Smooth muscle cell (in vitro differentiated cells): ENCODE results near the gene TRAF1. TPM values are rescaled to one million over a fixed set of nuclear protein-coding genes. Genes with fewer than 3 reads are reported as not detected.

Experiments
- DNase-seq: peaks from one replicate; lab custom pipeline; 2025; ENCODE audit not compliant: unreplicated experiment; lab: John Stamatoyannopoulos, UW
- H2AFZ ChIP-seq: fragments of 200-600 bp; sonication (generic); 2 replicates; pipeline ENCODE4 v1.6.0; 2016; ENCODE audit warnings: antibody characterized with exemption, low read depth, mild to moderate bottlenecking
- H3F3A ChIP-seq: fragments of 200-600 bp; sonication (generic); 2 replicates; pipeline ENCODE4 v1.6.0; 2017; ENCODE audit warnings: antibody characterized with exemption, low read depth
- H3K27ac ChIP-seq: fragments of 200-600 bp; sonication (generic); 2 replicates; pipeline ENCODE4 v1.5.1; 2016; ENCODE audit warnings: low read depth, mild to moderate bottlenecking
- H3K27me3 ChIP-seq: fragments of 200-600 bp; sonication (generic); 2 replicates; pipeline ENCODE4 v1.6.1; 2016; ENCODE audit warnings: low read depth, mild to moderate bottlenecking
- H3K36me3 ChIP-seq: fragments of 200-600 bp; sonication (generic); 2 replicates; pipeline ENCODE4 v1.5.1; 2016; ENCODE audit warnings: low read depth
- H3K4me1 ChIP-seq: fragments of 200-600 bp; sonication (generic); 2 replicates; pipeline ENCODE4 v1.5.1; 2016; ENCODE audit warnings: low read depth
- H3K4me2 ChIP-seq: fragments of 200-600 bp; sonication (generic); 2 replicates; pipeline ENCODE4 v1.6.0; 2016; ENCODE audit warnings: mild to moderate bottlenecking
- H3K4me3 ChIP-seq: fragments of 200-600 bp; sonication (generic); 2 replicates; pipeline ENCODE4 v1.5.1; 2016; ENCODE audit warnings: mild to moderate bottlenecking
- H3K79me2 ChIP-seq: fragments of 200-600 bp; sonication (generic); 2 replicates; pipeline ENCODE4 v1.6.0; 2016; ENCODE audit warnings: low read depth, mild to moderate bottlenecking
- H3K9ac ChIP-seq: fragments of 200-600 bp; sonication (generic); 2 replicates; pipeline ENCODE4 v1.6.0; 2016; ENCODE audit warnings: low read depth
- H3K9me3 ChIP-seq: fragments of 200-600 bp; sonication (generic); replicated peaks from 2 replicates; pipeline ENCODE4 v1.5.1; 2016; ENCODE audit warnings: low read depth
- H4K20me1 ChIP-seq: fragments of 200-600 bp; sonication (generic); 2 replicates; pipeline ENCODE4 v1.6.0; 2016; ENCODE audit warnings: low read depth
- WGBS: methylation state at CpG from one replicate; pipeline ENCODE4 v1.1.7; 2016; ENCODE audit warnings: low lambda C conversion rate; 5-methylcytosine and 5-hydroxymethylcytosine counted together
- polyA plus RNA-seq: library from polyadenylated mRNA; unstranded; fragments of >200 nt; fragmentation: Nextera tagmentation; extraction: Ambion mirVana; gene quantifications from 2 replicates; pipeline ENCODE4 v1.2.1, GENCODE V29; 2016
- total RNA-seq: library from RNA; depleted of rRNA; stranded (reverse); fragments of >200 nt; gene quantifications from 2 replicates; pipeline ENCODE4 v1.2.3, GENCODE V29; 2014
- TF ChIP-seq, protein P1 (sequence below): fragments of 200-600 bp; sonication (generic); IDR thresholded peaks from 2 replicates; pipeline ENCODE4 v1.5.1; 2017; ENCODE audit warnings: borderline replicate concordance, mild to moderate bottlenecking, antibody characterized with exemption; ENCODE audit not compliant: insufficient read depth, poor library complexity, severe bottlenecking

TRAF1 gene
- total and polyA plus RNA-seq, 2 experiments from 2014 or later: 2.9 to 5.4 TPM

GRCh38 chr9:120868339-120868675, 58.3 kb downstream of the TRAF1 start:
- 39% methylated on average over 8 of the region's 11 CpGs for WGBS
- DNase-seq: no peak
- no peak overlapping the region for H3K9ac ChIP-seq

GRCh38 chr9:120867676-120868338, 58.8 kb downstream of the TRAF1 start:
- no peaks in the 10 kb centered on the region for H4K20me1 ChIP-seq
- H3K79me2 ChIP-seq: no peaks in the 10 kb centered on the region
- H3K4me3 ChIP-seq: peak overlapping the region; percentile 44
- no peaks in the 10 kb centered on the region for H3K27me3 ChIP-seq
- WGBS: 88% methylated on average over 11 of the region's 15 CpGs
- H3K36me3 ChIP-seq: no peaks in the 10 kb centered on the region
- H3K4me2 ChIP-seq: peak overlapping the region; percentile 63
- TF ChIP-seq, protein P1, sequence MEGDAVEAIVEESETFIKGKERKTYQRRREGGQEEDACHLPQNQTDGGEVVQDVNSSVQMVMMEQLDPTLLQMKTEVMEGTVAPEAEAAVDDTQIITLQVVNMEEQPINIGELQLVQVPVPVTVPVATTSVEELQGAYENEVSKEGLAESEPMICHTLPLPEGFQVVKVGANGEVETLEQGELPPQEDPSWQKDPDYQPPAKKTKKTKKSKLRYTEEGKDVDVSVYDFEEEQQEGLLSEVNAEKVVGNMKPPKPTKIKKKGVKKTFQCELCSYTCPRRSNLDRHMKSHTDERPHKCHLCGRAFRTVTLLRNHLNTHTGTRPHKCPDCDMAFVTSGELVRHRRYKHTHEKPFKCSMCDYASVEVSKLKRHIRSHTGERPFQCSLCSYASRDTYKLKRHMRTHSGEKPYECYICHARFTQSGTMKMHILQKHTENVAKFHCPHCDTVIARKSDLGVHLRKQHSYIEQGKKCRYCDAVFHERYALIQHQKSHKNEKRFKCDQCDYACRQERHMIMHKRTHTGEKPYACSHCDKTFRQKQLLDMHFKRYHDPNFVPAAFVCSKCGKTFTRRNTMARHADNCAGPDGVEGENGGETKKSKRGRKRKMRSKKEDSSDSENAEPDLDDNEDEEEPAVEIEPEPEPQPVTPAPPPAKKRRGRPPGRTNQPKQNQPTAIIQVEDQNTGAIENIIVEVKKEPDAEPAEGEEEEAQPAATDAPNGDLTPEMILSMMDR: no peak
- no peak overlapping the region for H3K9ac ChIP-seq
- no peaks in the 10 kb centered on the region for H3K4me1 ChIP-seq
- H3K27ac ChIP-seq: no peak overlapping the region
- no peak for DNase-seq
- H3K9me3 ChIP-seq: no peaks in the 10 kb centered on the region
- peak overlapping the region; percentile 10 for H2AFZ ChIP-seq
- no peaks in the 10 kb centered on the region for H3F3A ChIP-seq

More at GRCh38 chr9:120868339-120868675, 58.3 kb downstream of the TRAF1 start:
- TF ChIP-seq, protein P1: no peak
- Histone ChIP-seq H4K20me1 (no peaks in the 10 kb centered on the region), H3K4me3 (peak overlapping the region; percentile 44), H3K4me1 (no peaks in the 10 kb centered on the region), H3K36me3 (no peaks in the 10 kb centered on the region), H3F3A (no peaks in the 10 kb centered on the region), H3K27me3 (no peaks in the 10 kb centered on the region), H3K4me2 (peak overlapping the region; percentile 63), H3K27ac (no peak overlapping the region), H3K79me2 (no peaks in the 10 kb centered on the region), H3K9me3 (no peaks in the 10 kb centered on the region), H2AFZ (peak overlapping the region; percentile 10)

DNA sequence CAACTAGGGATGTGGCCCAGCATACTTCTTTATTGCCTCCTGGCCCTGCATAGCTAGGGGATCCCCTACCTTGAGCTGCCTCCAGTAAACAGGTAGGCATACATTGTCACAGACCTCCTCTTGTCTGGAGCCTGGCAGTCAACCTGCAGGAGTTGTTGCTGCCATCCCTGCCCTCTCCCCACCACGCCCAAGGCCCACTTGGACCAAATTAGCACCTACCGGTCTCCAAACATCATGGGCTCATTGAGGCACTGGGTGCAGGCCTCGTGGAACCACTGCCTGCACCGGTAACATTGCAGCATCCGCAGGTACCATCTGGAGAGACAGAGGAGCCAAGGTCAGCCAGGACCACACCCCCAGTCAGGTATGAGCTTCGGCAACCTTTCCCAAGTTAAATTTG, 59.9 kb downstream of the TRAF1 start:
- H3K9me3 ChIP-seq: no peaks in the 10 kb centered on the region
- TF ChIP-seq, protein P1: no peak
- no peak overlapping the region for H3K4me3 ChIP-seq
- H3K4me2 ChIP-seq: no peak overlapping the region
- H2AFZ ChIP-seq: no peak overlapping the region
- WGBS: 96% methylated on average over 6 of the region's 6 CpGs
- H3F3A ChIP-seq: no peaks in the 10 kb centered on the region
- no peaks in the 10 kb centered on the region for H3K4me1 ChIP-seq
- no peaks in the 10 kb centered on the region for H3K36me3 ChIP-seq
- H3K27me3 ChIP-seq: no peaks in the 10 kb centered on the region
- no peaks in the 10 kb centered on the region for H3K79me2 ChIP-seq
- H3K9ac ChIP-seq: no peak overlapping the region
- no peak for DNase-seq
- no peak overlapping the region for H3K27ac ChIP-seq
- H4K20me1 ChIP-seq: no peaks in the 10 kb centered on the region

GRCh38 chr9:120865809-120866208, 60.8 kb downstream of the TRAF1 start:
- no peaks in the 10 kb centered on the region for H3K27me3 ChIP-seq

More at GRCh38 chr9:120865809-120866208, 60.8 kb downstream of the TRAF1 start:
- Histone ChIP-seq H3K27ac (no peak overlapping the region), H3K9ac (no peak overlapping the region), H4K20me1 (no peaks in the 10 kb centered on the region), H3K79me2 (no peaks in the 10 kb centered on the region), H3K9me3 (no peaks in the 10 kb centered on the region), H3K36me3 (no peaks in the 10 kb centered on the region), H3F3A (no peaks in the 10 kb centered on the region), H2AFZ (no peak overlapping the region), H3K4me1 (no peaks in the 10 kb centered on the region), H3K4me2 (no peak overlapping the region), H3K4me3 (no peak overlapping the region)
- TF ChIP-seq, protein P1: no peak
- WGBS: 79% methylated on average over 5 of the region's 5 CpGs
- no peak for DNase-seq
